GM18520 (cell line): ENCODE measurements around the gene AQP6.

Experiments used
- ATAC-seq: cut with Tn5 transposase; IDR thresholded peaks from one replicate; pipeline ENCODE4 v1.9.1; 2021; ENCODE audit not compliant: unreplicated experiment

AQP6 gene

DNA sequence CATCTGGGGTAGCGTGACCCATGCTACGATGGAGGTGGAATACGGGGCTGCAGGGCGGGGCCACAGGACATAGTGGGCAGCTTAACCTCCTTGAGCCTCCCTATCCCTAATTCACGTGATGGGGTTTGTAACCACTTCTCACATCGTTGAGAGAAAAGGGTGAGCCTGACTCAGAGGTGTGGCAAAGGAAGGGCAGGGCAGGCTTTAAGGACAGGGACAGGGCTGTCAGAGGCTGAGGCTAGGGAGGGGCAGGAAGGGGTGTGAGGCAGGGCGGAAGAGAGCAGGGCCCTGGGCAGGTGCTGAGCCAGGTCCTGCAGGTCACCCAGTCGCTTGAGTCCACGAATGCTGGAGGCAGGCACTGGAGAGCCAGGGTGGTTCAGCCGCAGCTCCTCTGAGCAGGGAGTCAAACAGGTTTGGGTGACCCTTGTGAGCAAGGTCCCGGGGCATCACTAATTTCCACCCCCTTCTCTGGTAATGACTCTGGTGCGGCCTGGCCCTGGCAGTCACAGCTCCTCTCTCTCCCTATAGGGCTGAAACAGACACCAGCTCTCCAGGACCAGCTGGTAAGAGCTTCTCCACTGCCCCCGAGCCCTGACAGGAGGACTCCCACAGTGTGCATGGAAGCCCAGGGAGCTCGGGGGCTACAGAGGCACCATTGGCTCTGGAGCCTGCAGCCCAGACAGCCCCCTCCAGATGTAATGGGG lies 29.7 kb upstream of the AQP6 start:
- no peak for ATAC-seq

DNA sequence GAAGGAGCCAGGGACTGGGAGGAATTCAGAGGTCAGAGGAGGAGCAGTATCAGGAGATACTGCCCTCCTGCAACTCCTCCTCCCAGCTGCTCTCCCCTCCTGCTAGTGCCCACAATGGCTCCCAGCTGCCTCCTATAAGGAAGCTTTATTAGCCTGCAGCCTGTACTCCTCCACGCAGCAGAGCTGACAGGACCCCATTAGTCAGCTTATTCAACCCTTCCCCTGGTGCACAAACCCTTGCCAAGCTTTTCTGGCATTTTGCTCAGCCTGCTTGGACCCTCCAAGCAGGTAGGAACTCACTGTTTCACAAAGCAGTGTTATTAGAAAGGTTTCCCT lies 29.2 kb upstream of the AQP6 start:
- ATAC-seq: no peak

DNA sequence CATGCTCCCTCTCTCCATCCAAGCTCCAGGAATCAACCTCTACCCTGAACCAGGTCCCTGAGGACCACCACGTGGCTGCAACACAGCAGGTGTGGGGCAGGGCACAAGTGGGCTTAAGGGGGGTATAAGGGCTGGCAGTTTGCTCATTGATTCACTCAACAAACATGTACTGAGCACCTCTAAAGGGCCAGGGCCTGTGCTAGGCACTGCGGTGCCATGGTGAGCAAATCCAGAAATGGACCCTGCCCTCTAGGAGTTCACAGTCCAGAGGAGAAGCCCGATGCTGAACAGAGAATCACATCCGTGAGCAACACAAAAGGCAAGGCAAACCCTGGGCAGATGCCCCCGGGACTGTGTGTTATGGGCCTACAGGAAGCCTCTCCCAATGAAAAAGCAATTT lies 28.7 kb upstream of the AQP6 start:
- no peak for ATAC-seq

DNA sequence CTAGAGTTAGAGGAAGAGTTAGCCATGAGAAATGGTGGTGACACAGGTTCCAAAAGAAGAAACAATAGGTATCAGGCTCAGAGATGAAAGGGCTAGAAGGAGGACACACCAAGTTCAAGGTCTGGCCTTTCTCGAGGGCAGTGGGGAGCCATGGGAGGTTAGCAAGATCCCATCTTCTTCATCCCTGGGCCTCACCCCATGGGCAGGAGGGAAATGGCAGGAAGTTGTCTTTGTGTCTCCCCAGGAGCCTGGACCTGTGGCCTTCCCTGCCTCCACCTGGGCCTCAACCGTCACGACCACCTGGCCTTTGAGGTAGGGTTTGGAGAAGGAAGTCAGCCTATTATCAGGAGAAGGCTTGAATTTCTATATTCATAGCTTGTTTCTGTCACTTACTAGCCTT lies 28.0 kb upstream of the AQP6 start:
- ATAC-seq: no peak

DNA sequence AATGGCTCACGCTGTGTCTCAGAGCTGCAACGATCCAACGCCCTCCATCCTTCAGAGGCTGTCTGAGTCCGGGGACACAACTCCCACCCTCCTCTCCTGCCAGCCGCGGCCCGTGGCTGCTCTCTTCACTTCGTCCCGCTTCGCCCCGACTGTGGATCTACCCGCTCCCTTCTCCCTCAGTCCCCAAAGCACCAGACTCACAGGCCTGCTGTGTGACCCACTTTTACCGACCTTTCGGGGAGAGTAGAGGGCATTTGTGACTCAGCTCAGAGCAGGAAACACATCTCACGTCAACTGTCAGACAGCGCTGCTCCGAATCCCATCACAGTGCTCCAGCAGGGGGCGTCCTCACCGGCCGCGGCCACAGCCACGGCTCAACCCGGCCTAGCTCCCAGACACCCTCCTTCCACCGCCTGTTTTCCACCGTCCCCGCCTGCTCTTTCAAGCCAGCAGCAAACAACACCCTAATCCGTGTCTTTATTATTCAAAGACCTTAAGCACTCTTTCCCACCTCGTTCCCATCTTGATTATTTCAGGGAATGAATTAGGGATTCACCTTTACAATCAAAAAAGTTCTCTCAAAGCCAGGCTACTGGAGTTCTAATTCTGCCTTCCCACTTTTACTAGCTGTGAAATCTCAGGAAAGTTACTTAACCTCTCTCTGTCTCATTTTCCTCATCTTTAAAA lies 27.2 kb upstream of the AQP6 start:
- ATAC-seq: no peak

DNA sequence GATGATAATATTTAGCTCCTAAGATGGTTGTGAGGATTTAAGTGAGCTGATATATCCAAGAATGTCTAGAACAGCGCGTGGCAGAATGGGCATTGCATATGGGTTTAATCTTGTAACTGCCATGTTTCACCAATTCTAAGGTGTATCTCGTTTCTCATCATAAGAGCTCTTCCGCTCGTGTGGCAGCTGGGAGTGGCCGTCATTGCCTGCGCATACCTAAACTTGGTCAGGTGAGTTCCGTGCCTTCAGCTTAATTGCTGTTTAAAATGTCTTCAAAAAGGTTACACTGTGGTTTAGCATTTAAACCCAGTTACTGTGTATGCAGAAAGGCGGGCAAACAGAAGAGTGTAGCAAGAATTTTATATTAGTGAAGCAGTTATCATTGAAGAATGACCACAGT lies 26.7 kb upstream of the AQP6 start:
- ATAC-seq: no peak

DNA sequence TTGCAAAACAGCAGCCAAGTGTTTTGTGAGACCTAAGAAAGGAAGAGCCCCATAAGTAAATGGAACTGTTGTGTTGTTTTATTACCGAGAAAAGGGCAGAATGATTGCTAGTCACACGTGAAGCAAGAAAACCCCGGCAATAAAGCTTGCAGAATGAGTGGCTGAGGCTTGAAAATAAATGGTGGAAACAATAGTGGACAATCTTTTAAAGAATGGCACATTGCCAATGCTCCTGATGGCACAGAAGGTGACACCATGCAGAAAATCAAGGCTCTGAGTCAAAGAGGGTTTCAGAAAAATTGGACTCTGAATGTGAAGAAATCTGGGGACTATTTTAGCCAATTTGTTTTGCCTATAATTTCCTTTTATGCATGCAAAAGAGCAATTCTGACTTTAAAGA lies 26.2 kb upstream of the AQP6 start:
- no peak for ATAC-seq

DNA sequence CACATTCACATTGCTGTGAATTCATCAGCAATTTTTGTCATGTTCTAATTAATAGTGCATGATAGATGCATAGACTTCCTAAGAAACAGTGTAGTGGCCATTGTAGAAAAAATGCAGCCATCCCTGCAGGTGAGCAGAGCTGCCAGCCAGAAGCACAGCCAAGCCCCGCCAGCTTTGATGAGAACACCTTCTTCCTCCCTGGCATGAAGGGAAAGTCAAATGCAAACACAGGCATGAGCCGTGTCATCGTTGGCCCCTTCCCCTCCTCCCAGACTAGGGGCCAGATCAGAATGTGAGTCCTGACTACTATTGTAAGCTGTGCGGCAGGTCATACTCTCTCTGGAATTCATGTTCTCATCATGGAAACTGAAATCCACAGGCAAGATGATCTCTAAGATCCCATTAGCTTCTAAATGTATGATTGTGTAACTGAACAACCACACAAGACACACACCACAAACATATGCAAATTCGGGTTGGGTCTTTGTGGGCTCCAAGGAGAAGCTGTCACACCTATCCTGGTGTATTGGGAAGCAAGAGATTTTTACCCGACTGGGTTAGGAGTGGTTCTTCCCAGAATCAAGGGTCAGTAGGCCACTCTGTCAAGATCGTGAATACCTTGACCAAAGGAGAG lies 25.0 kb upstream of the AQP6 start:
- ATAC-seq: no peak

DNA sequence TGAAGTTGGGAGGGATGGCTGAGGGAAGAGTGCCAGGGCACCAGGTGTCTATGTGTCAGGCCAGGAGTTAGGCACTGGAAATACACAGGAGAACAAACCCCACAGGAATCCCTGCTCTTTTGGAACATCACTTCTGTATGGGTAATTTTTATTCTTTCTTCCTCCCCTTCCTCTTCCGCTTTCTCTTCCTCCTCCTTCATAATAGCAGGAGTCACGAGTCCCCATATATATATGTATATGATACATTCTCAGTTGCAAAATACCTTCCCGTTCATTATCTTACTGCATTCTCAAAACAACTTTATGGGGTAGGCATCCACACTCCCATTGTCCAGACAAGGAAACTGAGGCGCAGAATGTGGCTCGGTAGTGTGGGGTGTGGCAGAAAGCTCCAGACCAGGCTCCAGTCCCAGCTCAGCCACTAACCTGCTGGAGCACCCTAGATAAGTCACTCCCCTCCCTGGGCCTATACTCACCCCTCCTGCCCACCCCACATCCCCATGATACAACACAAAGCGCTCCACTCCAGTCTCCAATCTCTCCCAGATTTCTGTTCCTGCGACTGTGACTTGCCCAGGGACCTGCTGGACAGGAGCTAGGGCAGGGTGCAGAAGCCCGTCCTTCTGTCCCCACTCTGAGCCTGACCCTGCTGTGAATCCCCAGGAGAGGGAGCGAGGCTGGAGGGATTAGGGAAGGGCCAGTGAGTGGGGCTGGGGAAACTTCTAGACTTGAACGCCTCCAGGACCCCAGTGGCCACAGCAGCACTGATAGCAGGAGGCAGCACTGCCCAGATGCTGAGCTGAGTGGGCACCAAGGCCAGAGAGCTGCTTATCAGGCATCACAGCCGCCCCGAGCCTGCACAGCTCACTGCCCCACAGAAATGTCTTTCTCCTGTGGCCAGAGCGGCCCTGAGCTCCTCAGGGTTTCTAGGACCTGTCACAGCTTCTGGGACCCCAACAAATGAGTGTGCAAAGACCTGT lies 23.6 kb upstream of the AQP6 start:
- no peak for ATAC-seq

DNA sequence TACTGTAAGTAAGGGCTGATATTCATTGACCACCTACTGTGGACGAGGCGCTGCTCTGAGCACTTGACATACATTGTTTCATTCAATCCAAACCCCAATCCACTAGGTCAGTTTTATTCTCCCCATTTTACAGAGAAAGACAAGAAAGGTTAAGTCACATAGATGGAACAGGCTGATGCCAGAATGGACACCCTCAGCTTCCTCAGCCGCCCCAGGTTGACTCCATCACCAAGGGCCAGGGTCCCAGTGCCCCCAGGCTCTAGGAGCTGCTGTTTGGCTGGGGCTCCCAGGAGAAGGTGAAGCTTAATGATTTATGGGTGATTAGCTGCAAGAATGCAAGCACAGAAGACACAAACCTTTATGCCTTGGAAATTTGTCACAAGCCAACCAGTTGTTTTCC lies 22.9 kb upstream of the AQP6 start:
- no peak for ATAC-seq

DNA sequence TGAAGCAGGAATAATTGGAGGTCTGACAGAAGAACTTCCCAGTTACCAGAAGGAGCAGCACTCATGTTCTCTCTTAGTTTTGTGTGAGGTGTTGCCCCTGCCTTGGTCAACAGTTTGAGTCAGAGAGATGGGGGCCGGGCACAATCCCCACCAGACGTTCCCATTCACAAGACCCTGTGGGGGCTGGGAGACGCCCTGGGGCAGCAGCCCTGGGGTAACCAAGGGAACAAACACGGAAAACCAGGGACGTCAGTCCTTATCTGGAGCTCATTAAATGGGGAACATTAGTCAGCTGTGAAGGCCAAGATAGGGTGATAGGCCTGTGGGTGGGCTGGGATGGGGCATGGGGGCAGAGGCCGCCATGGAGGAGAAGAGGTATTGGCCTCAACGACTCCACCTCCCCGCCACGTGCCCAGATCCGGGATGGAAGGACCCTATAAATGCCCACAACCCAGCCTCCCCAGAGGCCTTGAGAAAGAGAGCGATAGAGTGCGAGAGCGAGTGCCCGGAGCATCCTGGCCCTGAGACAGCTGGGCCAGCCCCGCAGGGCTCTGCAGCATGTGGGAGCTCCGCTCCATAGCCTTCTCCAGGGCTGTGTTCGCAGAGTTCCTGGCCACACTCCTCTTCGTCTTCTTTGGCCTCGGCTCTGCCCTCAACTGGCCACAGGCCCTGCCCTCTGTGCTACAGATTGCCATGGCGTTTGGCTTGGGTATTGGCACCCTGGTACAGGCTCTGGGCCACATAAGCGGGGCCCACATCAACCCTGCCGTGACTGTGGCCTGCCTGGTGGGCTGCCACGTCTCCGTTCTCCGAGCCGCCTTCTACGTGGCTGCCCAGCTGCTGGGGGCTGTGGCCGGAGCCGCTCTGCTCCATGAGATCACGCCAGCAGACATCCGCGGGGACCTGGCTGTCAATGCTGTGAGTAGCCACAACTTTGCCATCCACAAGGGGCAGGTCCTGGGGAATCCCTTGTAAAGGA lies 22.2 kb upstream of the AQP6 start, which contains the start of gene AQP2:
Gene AQP2 (plus strand): TSS at position 465 of the 979 bp plus-strand sequence. CDS start 94 bp downstream, at position 559.
- ATAC-seq: no peak

DNA sequence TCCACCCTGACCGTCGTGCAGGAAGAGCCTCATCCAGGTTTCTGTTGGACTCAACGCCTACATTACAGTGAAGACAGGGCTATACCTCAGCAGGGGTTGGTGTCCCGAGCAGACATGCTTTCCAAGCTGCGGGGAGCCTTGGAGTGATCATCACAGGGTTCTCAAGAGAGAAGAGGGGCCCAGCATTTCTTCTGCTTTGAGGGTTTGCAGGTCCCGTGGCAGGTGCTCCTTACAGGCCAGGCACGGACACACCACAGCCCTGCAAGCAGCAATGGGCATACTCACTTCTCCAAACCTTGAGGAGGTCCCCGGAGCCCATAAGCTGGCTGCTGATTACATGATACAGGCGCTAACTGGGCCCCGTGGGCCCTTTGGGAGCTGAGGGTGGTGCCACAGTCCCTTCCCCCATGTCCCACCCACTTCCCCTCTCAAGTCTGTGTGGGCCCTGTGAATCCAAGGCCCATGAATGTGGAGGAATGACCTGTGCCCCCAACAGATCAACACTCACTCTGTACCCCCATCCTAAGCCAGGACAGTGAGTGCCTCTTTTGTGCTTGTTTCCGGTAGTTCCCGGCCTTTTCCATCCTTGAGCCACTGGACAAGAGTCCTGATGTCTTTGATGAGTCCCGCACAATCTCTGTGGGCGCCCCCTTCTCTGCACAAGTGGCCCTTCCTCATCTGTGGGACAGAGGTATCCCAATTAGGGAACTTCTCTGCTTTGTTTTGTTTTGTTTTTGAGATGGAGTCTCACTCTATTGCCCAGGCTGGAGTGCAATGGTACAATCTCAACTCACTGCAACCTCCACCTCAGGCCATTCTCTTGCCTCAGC lies 21.1 kb upstream of the AQP6 start:
- ATAC-seq: no peak

DNA sequence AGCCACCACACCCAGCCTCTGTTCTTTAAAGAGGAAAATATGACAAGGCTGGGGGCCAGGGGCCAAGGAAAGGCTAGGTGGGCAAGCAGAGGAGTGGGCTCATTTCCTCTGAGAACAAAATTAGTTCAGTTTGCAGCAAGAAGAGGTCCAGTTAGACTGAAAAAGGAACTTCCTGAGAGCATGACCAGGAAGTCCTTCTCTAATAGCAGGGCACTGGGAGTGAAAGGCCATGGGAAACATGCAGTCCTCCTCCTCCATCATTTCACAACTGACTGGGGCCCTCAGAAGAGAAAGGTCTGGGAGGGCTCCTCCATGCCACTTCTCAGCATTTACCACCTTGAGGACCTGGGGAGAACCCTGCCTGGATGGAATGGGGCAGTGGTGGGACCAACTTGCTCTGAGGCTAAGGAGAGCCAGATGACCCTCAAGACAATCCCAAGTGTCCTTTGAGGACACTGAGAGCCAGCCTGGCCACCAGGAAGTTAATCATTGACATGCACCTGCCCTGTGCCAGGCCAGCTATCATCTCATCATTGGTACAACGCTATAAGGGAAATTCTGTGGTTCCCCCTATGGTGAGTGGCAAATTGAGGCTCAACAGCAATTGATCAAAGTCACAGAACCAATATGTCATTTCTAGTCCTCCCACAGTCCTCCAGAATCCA lies 20.2 kb upstream of the AQP6 start:
- no peak for ATAC-seq

DNA sequence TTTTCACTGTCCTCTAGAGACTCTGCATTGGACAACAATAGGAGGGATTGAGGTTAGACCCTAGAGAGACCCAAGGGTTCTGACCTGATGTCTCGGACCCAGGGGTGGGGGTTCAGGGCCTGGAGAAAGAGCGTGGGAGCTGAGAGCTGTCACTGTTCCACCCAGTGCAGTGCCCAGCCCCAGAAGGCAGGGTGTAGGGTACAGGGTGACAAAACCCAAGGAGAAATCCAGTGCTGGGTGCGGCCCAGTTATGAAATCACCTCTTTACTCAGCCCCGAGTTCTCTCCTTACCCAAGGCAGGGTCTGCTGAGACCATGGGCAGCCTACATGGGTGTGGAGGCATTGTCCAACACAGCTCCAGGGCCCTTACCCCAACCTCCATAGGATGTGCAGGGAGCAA lies 19.6 kb upstream of the AQP6 start:
- no peak for ATAC-seq

DNA sequence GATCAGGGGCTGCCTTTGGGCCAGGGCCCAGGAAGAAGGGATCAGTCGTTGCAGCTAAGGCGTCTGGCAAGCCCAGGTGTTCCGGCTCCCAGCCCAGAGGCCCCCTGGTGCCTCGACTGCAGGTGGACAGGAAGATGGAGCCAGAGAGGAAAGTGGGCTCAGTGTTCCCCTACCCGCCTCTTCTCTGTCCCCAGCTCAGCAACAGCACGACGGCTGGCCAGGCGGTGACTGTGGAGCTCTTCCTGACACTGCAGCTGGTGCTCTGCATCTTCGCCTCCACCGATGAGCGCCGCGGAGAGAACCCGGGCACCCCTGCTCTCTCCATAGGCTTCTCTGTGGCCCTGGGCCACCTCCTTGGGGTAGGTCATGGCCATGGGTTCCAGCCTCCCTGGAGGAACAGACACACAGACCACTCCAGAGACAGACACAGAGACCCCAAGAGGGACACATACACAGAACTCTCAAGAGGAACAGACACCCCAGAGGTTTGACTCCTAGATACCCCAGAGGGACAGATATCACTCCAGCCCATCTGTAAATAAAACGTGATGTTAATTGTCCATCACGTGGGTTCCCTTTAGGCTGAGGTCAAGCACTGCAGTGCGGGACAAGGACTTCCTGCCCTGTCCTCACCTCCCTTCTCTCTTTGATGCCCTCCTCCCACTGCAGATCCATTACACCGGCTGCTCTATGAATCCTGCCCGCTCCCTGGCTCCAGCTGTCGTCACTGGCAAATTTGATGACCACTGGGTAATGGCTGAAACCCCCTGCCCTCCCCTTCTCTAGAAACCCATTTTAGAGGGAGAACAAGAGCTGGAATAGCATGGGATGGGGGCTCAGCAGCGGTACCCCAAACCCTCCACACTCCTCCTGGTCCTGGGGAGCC lies 18.5 kb upstream of the AQP6 start:
- no peak for ATAC-seq

DNA sequence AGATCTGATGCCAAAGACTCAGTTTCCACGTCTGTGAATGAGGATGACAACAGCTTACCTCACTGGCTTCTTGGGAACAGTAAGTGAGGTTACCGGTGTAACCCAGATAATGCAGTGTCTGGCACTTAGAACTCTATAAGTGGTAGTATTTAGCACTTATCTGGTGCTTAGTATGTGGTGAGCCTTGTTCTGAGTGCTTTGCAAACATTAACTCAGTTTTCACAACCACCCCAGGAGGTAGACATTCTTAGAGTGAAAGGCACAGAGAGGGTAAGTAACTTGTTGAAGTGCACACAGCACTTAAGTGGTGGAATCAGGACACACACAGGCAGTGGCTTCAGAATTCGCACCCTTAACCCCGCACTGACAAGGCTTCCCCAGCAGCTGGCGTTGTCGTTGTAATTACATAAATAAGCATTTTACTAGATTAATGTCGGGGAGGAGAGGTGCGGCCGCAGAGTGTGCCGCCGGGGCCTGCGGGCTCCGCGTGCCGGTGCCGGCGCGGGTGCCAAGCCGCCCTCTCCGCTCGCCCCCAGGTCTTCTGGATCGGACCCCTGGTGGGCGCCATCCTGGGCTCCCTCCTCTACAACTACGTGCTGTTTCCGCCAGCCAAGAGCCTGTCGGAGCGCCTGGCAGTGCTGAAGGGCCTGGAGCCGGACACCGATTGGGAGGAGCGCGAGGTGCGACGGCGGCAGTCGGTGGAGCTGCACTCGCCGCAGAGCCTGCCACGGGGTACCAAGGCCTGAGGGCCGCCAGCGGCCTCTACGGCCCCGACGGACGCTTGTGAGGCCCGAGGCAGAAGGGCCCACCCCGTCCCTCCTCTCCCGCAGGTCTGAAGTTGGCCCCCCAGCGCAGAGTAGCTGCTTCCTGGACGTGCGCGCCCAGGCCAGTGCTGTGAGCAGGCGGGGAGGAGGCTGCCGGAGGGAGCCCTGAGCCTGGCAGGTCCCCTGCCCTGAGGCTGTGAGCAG lies 17.6 kb upstream of the AQP6 start:
- ATAC-seq: no peak
